OCI-LY1 (cell line): ENCODE data around the gene GPR158.

ENCODE experiments used
- H2AFZ ChIP-seq: fragments of 200-600 bp; sonication (generic), shearing (Covaris generic); 2 replicates; pipeline ENCODE4 v1.6.0; 2014; ENCODE audit warnings: antibody characterized with exemption, mild to moderate bottlenecking, low read length
- H3F3A ChIP-seq: fragments of 200-600 bp; sonication (generic), shearing (Covaris generic); 2 replicates; pipeline ENCODE4 v1.6.0; 2014; ENCODE audit warnings: mild to moderate bottlenecking, antibody characterized with exemption, low read length, moderate library complexity; ENCODE audit not compliant: insufficient read depth
- H3K27ac ChIP-seq: fragments of 200-600 bp; sonication (generic); 2 replicates; pipeline ENCODE4 v1.5.1; 2014; ENCODE audit warnings: low read length, mixed run types, mild to moderate bottlenecking, low read depth; ENCODE audit not compliant: poor library complexity, severe bottlenecking
- H3K27me3 ChIP-seq: fragments of 200-600 bp; sonication (generic); 2 replicates; pipeline ENCODE4 v1.6.0; 2014; ENCODE audit warnings: antibody characterized with exemption, mild to moderate bottlenecking, low read length, moderate library complexity; ENCODE audit not compliant: insufficient read depth
- H3K36me3 ChIP-seq: fragments of 200-600 bp; sonication (generic); 2 replicates; pipeline ENCODE4 v1.6.1; 2014; ENCODE audit warnings: mild to moderate bottlenecking, antibody characterized with exemption, low read length, moderate library complexity, mixed read lengths; ENCODE audit not compliant: insufficient read depth
- H3K4me1 ChIP-seq: fragments of 200-600 bp; sonication (generic); 2 replicates; pipeline ENCODE4 v1.5.1; 2014; ENCODE audit warnings: mild to moderate bottlenecking, low read length, moderate library complexity; ENCODE audit not compliant: insufficient read depth, severe bottlenecking
- H3K4me2 ChIP-seq: fragments of 200-600 bp; sonication (generic), shearing (Covaris generic); 2 replicates; pipeline ENCODE4 v1.6.1; 2014; ENCODE audit warnings: low read length
- H3K4me3 ChIP-seq: fragments of 200-600 bp; sonication (generic); 2 replicates; pipeline ENCODE4 v1.5.1; 2014; ENCODE audit warnings: low read length, low read depth, mild to moderate bottlenecking, mixed read lengths; ENCODE audit not compliant: poor library complexity, severe bottlenecking
- H3K79me2 ChIP-seq: fragments of 200-600 bp; shearing (Covaris generic); 2 replicates; pipeline ENCODE4 v1.6.1; 2016; ENCODE audit warnings: mixed run types, low read length, mixed read lengths; ENCODE audit not compliant: insufficient read depth
- H3K9ac ChIP-seq: fragments of 200-600 bp; sonication (generic), shearing (Covaris generic); 2 replicates; pipeline ENCODE4 v1.6.1; 2014; ENCODE audit warnings: mild to moderate bottlenecking, low read length, mixed read lengths
- H3K9me2 ChIP-seq: fragments of 200-600 bp; sonication (generic), shearing (Covaris generic); 2 replicates; pipeline ENCODE4 v1.6.1; 2014; ENCODE audit warnings: low read depth, mild to moderate bottlenecking, low read length, mixed read lengths
- H3K9me3 ChIP-seq: fragments of 200-600 bp; shearing (Covaris generic); 2 replicates; pipeline ENCODE4 v1.6.1; 2014; ENCODE audit warnings: low read length, mixed read lengths
- H4K20me1 ChIP-seq: fragments of 200-600 bp; sonication (generic), shearing (Covaris generic); 2 replicates; pipeline ENCODE4 v1.6.0; 2016; ENCODE audit warnings: mild to moderate bottlenecking, low read length; ENCODE audit not compliant: insufficient read depth
- CTCF ChIP-seq: fragments of 200-600 bp; sonication (generic), shearing (Covaris generic); IDR thresholded peaks from 2 replicates; pipeline ENCODE4 v1.5.1; 2017; ENCODE audit warnings: mild to moderate bottlenecking, antibody characterized with exemption, low read length, moderate library complexity, mixed read lengths
- EZH2 ChIP-seq: fragments of 200-600 bp; sonication (generic), shearing (Covaris generic); IDR thresholded peaks from 2 replicates; pipeline ENCODE4 v1.8.0; 2017; ENCODE audit warnings: borderline replicate concordance, mixed run types, mild to moderate bottlenecking, antibody characterized with exemption, low read length, moderate library complexity, mixed read lengths

GPR158 gene

DNA sequence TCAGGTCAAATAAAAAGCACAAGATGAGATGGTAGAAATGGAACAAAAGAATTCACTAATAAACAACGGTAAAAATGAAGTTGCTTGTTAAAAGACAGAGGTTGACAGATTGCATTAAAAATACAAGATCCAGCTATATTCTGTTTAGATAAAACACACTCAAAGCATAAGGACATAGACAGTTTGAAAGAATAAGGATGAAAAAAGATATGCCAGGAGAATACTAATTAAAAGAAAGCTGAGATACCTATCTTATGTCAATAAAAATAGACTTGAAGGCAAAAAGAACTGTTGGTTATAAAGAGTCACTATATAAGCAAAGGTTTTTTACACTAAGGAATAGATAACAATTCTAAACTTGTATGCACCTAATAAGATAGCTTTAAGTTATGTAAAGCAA is 105.3 kb downstream of the GPR158 start:
- Histone ChIP-seq H3F3A (no peaks in the 10 kb centered on the region), H4K20me1 (no peaks in the 10 kb centered on the region), H3K4me1 (no peaks in the 10 kb centered on the region), H3K4me2 (no peak overlapping the region), H3K79me2 (no peaks in the 10 kb centered on the region), H3K9me3 (no peaks in the 10 kb centered on the region), H2AFZ (no peak overlapping the region), H3K9me2 (no peaks in the 10 kb centered on the region; the same call in 1 of the 2 replicates), H3K27me3 (no peaks in the 10 kb centered on the region), H3K36me3 (no peaks in the 10 kb centered on the region), H3K9ac (no peak overlapping the region), H3K27ac (no peak overlapping the region), H3K4me3 (no peak overlapping the region)
- TF ChIP-seq EZH2, result no peak
- no peak for TF ChIP-seq CTCF

GRCh38 chr10:25280573-25280972 is 105.8 kb downstream of the GPR158 start:
- Histone ChIP-seq H4K20me1 (no peaks in the 10 kb centered on the region), H3K9ac (no peak overlapping the region), H3K27ac (no peak overlapping the region), H3K9me3 (no peaks in the 10 kb centered on the region), H2AFZ (no peak overlapping the region), H3K36me3 (no peaks in the 10 kb centered on the region), H3K9me2 (no peaks in the 10 kb centered on the region; the same call in 1 of the 2 replicates), H3K27me3 (no peaks in the 10 kb centered on the region), H3K4me1 (no peaks in the 10 kb centered on the region), H3K4me2 (no peak overlapping the region), H3K79me2 (no peaks in the 10 kb centered on the region), H3F3A (no peaks in the 10 kb centered on the region), H3K4me3 (no peak overlapping the region)
- TF ChIP-seq CTCF (no peak), EZH2 (no peak)

- Histone ChIP-seq H4K20me1 (no peaks in the 10 kb centered on the region), H3K36me3 (no peaks in the 10 kb centered on the region), H3K27me3 (no peaks in the 10 kb centered on the region), H3K27ac (no peak overlapping the region), H3K4me2 (no peak overlapping the region), H3K9me2 (no peaks in the 10 kb centered on the region; the same call in 1 of the 2 replicates), H3K79me2 (no peaks in the 10 kb centered on the region), H3K4me1 (no peaks in the 10 kb centered on the region), H3F3A (no peaks in the 10 kb centered on the region), H3K9me3 (no peaks in the 10 kb centered on the region), H3K9ac (no peak overlapping the region), H3K4me3 (no peak overlapping the region), H2AFZ (no peak overlapping the region)
- TF ChIP-seq CTCF (no peak), EZH2 (no peak)
Measured at GRCh38 chr10:25285809-25286208, 111.0 kb downstream of the GPR158 start.
